HFFc6 (cell line): ENCODE measurements around the gene SPOPL. TPM values are rescaled to one million over a fixed set of nuclear protein-coding genes. Genes with fewer than 3 reads are reported as not detected.

Source experiments
- DNase-seq: peaks from one replicate; pipeline ENCODE4 v3.0.0-alpha.2; 2018
- H3K27ac Mint-ChIP-seq: 2 replicates; pipeline ENCODE4 v1.8.0; 2020; ENCODE audit warnings: mild to moderate bottlenecking, mixed read lengths
- H3K27me3 Mint-ChIP-seq: 2 replicates; pipeline ENCODE4 v1.8.0; 2021; ENCODE audit warnings: mild to moderate bottlenecking, moderate library complexity, mixed read lengths; ENCODE audit not compliant: insufficient read depth
- H3K36me3 Mint-ChIP-seq: 2 replicates; pipeline ENCODE4 v1.8.0; 2021; ENCODE audit warnings: low read depth, mixed read lengths
- H3K4me1 Mint-ChIP-seq: 2 replicates; pipeline ENCODE4 v1.8.0; 2020; ENCODE audit warnings: low read depth, mixed read lengths
- H3K4me3 Mint-ChIP-seq: 2 replicates; pipeline ENCODE4 v1.8.0; 2020; ENCODE audit warnings: mild to moderate bottlenecking, moderate library complexity, mixed read lengths
- H3K9me3 Mint-ChIP-seq: 2 replicates; pipeline ENCODE4 v1.8.0; 2020; ENCODE audit warnings: mild to moderate bottlenecking, mixed read lengths
- CTCF ChIP-seq: fragments of 200-600 bp; sonication (generic); IDR thresholded peaks from 2 replicates; pipeline ENCODE4 v1.5.0; 2021; ENCODE audit warnings: antibody characterized with exemption, mild to moderate bottlenecking
- total RNA-seq, 6 experiments: library from RNA; stranded (reverse); fragmentation: NEBNext Ultra II Directional; extraction: Animal tissue kit (Norgen Biotek cat#: 25700); gene quantifications; 2 replicates in 1 of 6; 3 replicates in 5 of 6; pipeline ENCODE4 v1.2.3, GENCODE V29; 2021

SPOPL gene
- total RNA-seq, 6 experiments from 2014 or later, result 9.5 to 13.6 (median 12.3) TPM

- peaks cover 26% of the 10 kb centered on the region for H3K36me3 Mint-ChIP-seq
- H3K4me3 Mint-ChIP-seq, result no peak overlapping the region
- H3K4me1 Mint-ChIP-seq, result no peaks in the 10 kb centered on the region
- H3K27me3 Mint-ChIP-seq, result no peaks in the 10 kb centered on the region
- 0 out of 2 replicates have a peak, but pooled peaks cover 3% of the 10 kb centered on the region for H3K9me3 Mint-ChIP-seq
- DNase-seq, result no peak
- H3K27ac Mint-ChIP-seq, result no peak overlapping the region
- TF ChIP-seq CTCF, result no peak
Observed at GRCh38 chr2:138581909-138582308, 80.3 kb downstream of the SPOPL start.

- DNase-seq, result no peak
- no peak for TF ChIP-seq CTCF
- Mint-ChIP-seq H3K36me3 (peaks cover 5% of the 10 kb centered on the region; the same call in 1 of the 2 replicates), H3K27ac (no peak overlapping the region), H3K9me3 (no peaks in the 10 kb centered on the region), H3K4me3 (no peak overlapping the region), H3K27me3 (no peaks in the 10 kb centered on the region), H3K4me1 (no peaks in the 10 kb centered on the region)
Observed at GRCh38 chr2:138589663-138590062, 88.1 kb downstream of the SPOPL start.

- Mint-ChIP-seq H3K27ac (no peak overlapping the region), H3K27me3 (no peaks in the 10 kb centered on the region), H3K9me3 (no peaks in the 10 kb centered on the region), H3K36me3 (no peaks in the 10 kb centered on the region; the same call in 1 of the 2 replicates), H3K4me3 (no peak overlapping the region), H3K4me1 (no peaks in the 10 kb centered on the region)
- no peak for DNase-seq
- TF ChIP-seq CTCF, result no peak
Observed at GRCh38 chr2:138596403-138596802, 94.8 kb downstream of the SPOPL start.

DNA sequence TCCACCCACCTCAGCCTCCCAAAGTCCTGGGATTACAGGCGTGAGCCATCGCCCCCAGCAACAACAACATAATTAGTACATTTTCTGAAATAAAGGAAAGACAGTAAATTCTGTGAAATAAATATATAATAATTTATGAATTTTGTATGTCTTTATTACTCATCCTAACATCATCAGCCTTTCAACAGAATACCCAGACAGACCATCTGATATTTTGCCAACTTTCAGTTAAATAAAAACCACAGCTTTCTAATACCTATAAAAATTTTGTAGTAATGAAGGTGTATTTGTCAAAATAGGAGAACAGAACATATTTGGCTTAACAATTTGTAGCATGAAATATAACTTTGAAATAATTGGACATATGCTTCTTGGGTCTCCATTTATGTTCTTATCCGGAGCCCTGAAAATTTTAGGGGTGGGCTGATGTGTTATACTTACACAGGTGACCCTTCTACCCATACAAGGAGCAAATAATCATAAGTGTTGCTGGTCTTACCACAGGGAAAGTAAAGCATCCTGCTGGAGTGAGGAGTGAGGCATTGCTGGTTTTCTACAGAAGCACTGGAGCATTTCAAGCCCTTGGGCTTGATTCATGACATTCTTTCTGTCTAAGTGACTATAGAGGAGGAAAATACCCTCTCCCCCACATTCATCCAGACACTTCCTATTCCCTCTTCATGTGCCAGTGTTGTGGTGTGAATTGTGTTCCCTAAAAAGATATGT lies 99.3 kb downstream of the SPOPL start:
- Mint-ChIP-seq H3K4me1 (no peaks in the 10 kb centered on the region), H3K36me3 (no peaks in the 10 kb centered on the region), H3K27me3 (peaks cover 2% of the 10 kb centered on the region; the same call in 1 of the 2 replicates), H3K4me3 (no peak overlapping the region), H3K27ac (no peak overlapping the region), H3K9me3 (no peaks in the 10 kb centered on the region)
- no peak for TF ChIP-seq CTCF
- DNase-seq, result no peak

DNA sequence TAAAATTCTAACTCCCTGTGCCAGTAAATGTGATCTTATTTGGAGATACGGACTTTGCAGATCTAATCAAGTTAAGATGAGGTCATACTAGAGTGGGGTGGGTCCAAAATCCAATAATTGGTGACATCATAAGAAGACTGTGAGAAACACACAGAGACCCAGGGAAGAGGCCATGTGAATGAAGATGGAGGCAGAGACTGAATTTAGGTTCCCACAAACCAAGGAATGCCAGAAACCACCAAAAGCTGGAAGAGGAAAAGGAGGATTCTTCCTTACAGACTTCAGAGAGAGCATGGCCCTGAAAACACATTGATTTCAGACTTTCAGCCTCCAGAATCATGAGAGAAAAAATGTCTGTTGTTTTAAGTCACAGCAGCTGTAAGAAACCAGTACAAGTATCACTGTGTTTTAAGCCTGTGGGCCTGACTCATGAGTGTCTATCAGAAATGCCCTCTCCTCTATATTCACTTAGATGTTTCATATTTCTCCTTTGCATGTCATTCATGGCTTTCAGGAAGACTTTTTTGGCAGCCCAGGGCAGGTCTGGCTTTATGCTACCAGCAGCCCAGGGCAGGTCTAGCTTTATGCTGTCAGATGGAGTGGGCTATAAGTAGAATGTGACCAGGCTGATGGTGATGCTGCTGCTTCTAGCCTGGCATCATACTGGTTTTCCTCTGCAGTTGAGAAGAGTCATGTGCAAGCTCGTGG lies 100.0 kb downstream of the SPOPL start:
- no peak for DNase-seq
- Mint-ChIP-seq H3K27ac (no peak overlapping the region), H3K4me1 (no peaks in the 10 kb centered on the region), H3K27me3 (peaks cover 2% of the 10 kb centered on the region; the same call in 1 of the 2 replicates), H3K4me3 (no peak overlapping the region), H3K9me3 (no peaks in the 10 kb centered on the region), H3K36me3 (no peaks in the 10 kb centered on the region)
- no peak for TF ChIP-seq CTCF
